SU-DHL-6 (cell line): ENCODE data around the gene ARL8A.
A peak's percentile ranks its signal among the peaks of the same experiment; 100 is the strongest.

Source experiments
- H2AFZ ChIP-seq: fragments of 200-600 bp; sonication (generic); 2 replicates; pipeline ENCODE4 v1.6.1; 2014; ENCODE audit warnings: low read depth, mild to moderate bottlenecking, moderate library complexity, mixed read lengths, antibody characterized with exemption, low read length; ENCODE audit not compliant: severe bottlenecking
- H3F3A ChIP-seq: fragments of 200-600 bp; shearing (Covaris generic); 2 replicates; pipeline ENCODE4 v1.6.0; 2016; ENCODE audit warnings: antibody characterized with exemption, mild to moderate bottlenecking; ENCODE audit not compliant: insufficient read depth
- H3K27ac ChIP-seq: fragments of 200-600 bp; sonication (generic); 2 replicates; pipeline ENCODE4 v1.5.1; 2016; ENCODE audit warnings: low read depth, mild to moderate bottlenecking, low read length, moderate library complexity, mixed read lengths
- H3K27me3 ChIP-seq: fragments of 200-600 bp; sonication (generic), shearing (Covaris generic); 2 replicates; pipeline ENCODE4 v1.6.0; 2014; ENCODE audit warnings: mild to moderate bottlenecking, low read length
- H3K36me3 ChIP-seq: fragments of 200-600 bp; sonication (generic); 2 replicates; pipeline ENCODE4 v1.6.1; 2014; ENCODE audit warnings: mild to moderate bottlenecking, low read length, mixed read lengths
- H3K4me2 ChIP-seq: fragments of 300-600, 200-600 bp; shearing (Covaris generic), sonication (generic); 2 replicates; pipeline ENCODE4 v1.6.0; 2014; ENCODE audit warnings: low read length, low read depth, mild to moderate bottlenecking; ENCODE audit not compliant: poor library complexity, severe bottlenecking
- H3K4me3 ChIP-seq: fragments of 200-600 bp; sonication (generic); 2 replicates; pipeline ENCODE4 v1.5.1; 2014; ENCODE audit warnings: antibody characterized with exemption, low read length, mild to moderate bottlenecking, mixed read lengths; ENCODE audit not compliant: insufficient read depth, poor library complexity, severe bottlenecking
- H3K79me2 ChIP-seq: fragments of 200-600 bp; sonication (generic); 2 replicates; pipeline ENCODE4 v1.6.1; 2014; ENCODE audit warnings: mild to moderate bottlenecking, low read length, moderate library complexity; ENCODE audit not compliant: insufficient read depth
- H3K9ac ChIP-seq: fragments of 200-600 bp; sonication (generic); 2 replicates; pipeline ENCODE4 v1.7.0; 2014; ENCODE audit warnings: mild to moderate bottlenecking, low read length
- H3K9me2 ChIP-seq: fragments of 200-600 bp; sonication (generic); replicated peaks from 2 replicates; pipeline ENCODE4 v1.6.1; 2014; ENCODE audit warnings: low read length; ENCODE audit not compliant: insufficient read depth
- H3K9me3 ChIP-seq: fragments of 200-600 bp; sonication (generic); 2 replicates; pipeline ENCODE4 v1.6.1; 2014; ENCODE audit warnings: low read length, mixed read lengths; ENCODE audit not compliant: insufficient read depth
- H4K20me1 ChIP-seq: fragments of 200-600 bp; sonication (generic); 2 replicates; pipeline ENCODE4 v1.6.1; 2014; ENCODE audit warnings: low read depth, mild to moderate bottlenecking, antibody characterized with exemption, low read length, moderate library complexity, mixed read lengths
- EZH2phosphoT487 ChIP-seq: fragments of 200-600 bp; sonication (generic), shearing (Covaris generic); conservative IDR thresholded peaks from 2 replicates; pipeline ENCODE4 v1.6.1; 2018; ENCODE audit warnings: mild to moderate bottlenecking, antibody characterized with exemption, low read length, moderate library complexity, mixed read lengths
- TF ChIP-seq, protein P1 (sequence below): fragments of 200-600 bp; sonication (generic); IDR thresholded peaks from one replicate; pipeline ENCODE4 v1.5.1; 2017; ENCODE audit warnings: antibody characterized with exemption, mild to moderate bottlenecking, low read length, moderate library complexity; ENCODE audit not compliant: insufficient read depth, poor library complexity, severe bottlenecking

The ARL8A gene

DNA sequence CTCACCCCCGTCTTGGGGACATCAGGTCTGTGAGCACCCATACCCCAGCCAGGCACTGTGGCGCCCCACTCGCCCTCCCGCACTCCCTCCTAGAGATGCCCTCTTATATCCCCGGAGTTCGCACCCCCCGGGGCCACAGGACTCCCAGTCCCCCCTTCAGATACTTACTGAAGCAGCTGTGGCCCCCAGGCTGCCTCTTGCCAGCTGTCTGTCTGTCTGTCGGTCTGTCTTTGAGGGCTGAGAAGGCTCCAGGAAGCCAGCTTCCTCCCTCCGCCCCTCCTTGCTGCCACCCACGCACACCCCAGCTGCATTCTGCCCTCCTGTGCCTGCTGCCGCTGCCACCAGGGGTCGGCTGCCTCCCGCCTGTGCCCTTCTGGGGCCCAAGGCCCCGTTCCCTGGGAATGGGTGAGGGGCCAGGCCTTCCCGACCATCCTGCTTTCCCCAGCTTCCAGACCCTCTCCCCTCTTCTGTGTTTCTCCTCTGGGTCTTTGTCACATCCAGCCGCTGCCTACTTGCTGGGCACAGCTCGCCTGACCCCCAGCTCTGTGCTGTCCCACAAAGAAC, 15.9 kb upstream of the ARL8A start, which contains the start of gene PTPN7:
Gene PTPN7 (minus strand): TSS at position 226 of the 564 bp plus-strand sequence. CDS start 1,200 bp downstream, outside the sequence.
- H3F3A ChIP-seq = no peaks in the 10 kb centered on the region; the same call in 1 of the 2 replicates
- TF ChIP-seq, protein P1, sequence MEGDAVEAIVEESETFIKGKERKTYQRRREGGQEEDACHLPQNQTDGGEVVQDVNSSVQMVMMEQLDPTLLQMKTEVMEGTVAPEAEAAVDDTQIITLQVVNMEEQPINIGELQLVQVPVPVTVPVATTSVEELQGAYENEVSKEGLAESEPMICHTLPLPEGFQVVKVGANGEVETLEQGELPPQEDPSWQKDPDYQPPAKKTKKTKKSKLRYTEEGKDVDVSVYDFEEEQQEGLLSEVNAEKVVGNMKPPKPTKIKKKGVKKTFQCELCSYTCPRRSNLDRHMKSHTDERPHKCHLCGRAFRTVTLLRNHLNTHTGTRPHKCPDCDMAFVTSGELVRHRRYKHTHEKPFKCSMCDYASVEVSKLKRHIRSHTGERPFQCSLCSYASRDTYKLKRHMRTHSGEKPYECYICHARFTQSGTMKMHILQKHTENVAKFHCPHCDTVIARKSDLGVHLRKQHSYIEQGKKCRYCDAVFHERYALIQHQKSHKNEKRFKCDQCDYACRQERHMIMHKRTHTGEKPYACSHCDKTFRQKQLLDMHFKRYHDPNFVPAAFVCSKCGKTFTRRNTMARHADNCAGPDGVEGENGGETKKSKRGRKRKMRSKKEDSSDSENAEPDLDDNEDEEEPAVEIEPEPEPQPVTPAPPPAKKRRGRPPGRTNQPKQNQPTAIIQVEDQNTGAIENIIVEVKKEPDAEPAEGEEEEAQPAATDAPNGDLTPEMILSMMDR = peak; percentile 67
- no peak for TF ChIP-seq EZH2phosphoT487
- H2AFZ ChIP-seq = peak within 1 kb of the TSS; percentile 16
- H3K4me3 ChIP-seq = peak within 1 kb of the TSS; percentile 52
- H3K4me2 ChIP-seq = peak within 1 kb of the TSS; percentile 66
- H3K36me3 ChIP-seq = no peaks in the 10 kb centered on the region
- H4K20me1 ChIP-seq = no peaks in the 10 kb centered on the region
- peaks cover 10% of the 10 kb centered on the region; the same call in 1 of the 2 replicates for H3K79me2 ChIP-seq
- no peaks in the 10 kb centered on the region for H3K9me2 ChIP-seq
- peak within 1 kb of the TSS; percentile 87 for H3K27ac ChIP-seq
- H3K9ac ChIP-seq = peak within 1 kb of the TSS; percentile 76
- no peaks in the 10 kb centered on the region for H3K27me3 ChIP-seq
- no peaks in the 10 kb centered on the region for H3K9me3 ChIP-seq

GRCh38 chr1:202159534-202160371, 15.2 kb upstream of the ARL8A start:
- no peaks in the 10 kb centered on the region for H3K9me3 ChIP-seq
- peak overlapping the region; percentile 16 for H2AFZ ChIP-seq
- no peaks in the 10 kb centered on the region for H3K9me2 ChIP-seq
- H3K27me3 ChIP-seq = no peaks in the 10 kb centered on the region
- H3K4me2 ChIP-seq = peak overlapping the region; percentile 66
- H3K27ac ChIP-seq = peak overlapping the region; percentile 87
- H3K36me3 ChIP-seq = no peaks in the 10 kb centered on the region
- no peaks in the 10 kb centered on the region for H4K20me1 ChIP-seq
- no peak for TF ChIP-seq EZH2phosphoT487
- TF ChIP-seq, protein P1 = no peak
- peaks cover 10% of the 10 kb centered on the region; the same call in 1 of the 2 replicates for H3K79me2 ChIP-seq
- H3K4me3 ChIP-seq = peak overlapping the region; percentile 52
- H3K9ac ChIP-seq = peak overlapping the region; percentile 76
- H3F3A ChIP-seq = no peaks in the 10 kb centered on the region; the same call in 1 of the 2 replicates

GRCh38 chr1:202158810-202159533, 14.4 kb upstream of the ARL8A start:
- Histone ChIP-seq H3K27me3 (no peaks in the 10 kb centered on the region), H3K4me2 (peak overlapping the region; percentile 66), H3F3A (no peaks in the 10 kb centered on the region; the same call in 1 of the 2 replicates), H3K9me3 (no peaks in the 10 kb centered on the region), H3K27ac (peak overlapping the region; percentile 87), H2AFZ (no peak overlapping the region), H3K9ac (peak overlapping the region; percentile 76), H3K9me2 (no peaks in the 10 kb centered on the region), H3K4me3 (peak overlapping the region; percentile 52), H4K20me1 (no peaks in the 10 kb centered on the region), H3K79me2 (peaks cover 10% of the 10 kb centered on the region; the same call in 1 of the 2 replicates), H3K36me3 (no peaks in the 10 kb centered on the region)
- TF ChIP-seq EZH2phosphoT487 = no peak
- TF ChIP-seq, protein P1 = peak; percentile 35
